ENCODE data around the gene WDR27. TPM values are rescaled to one million over a fixed set of nuclear protein-coding genes. Genes with fewer than 3 reads are reported as not detected.

WDR27 gene
- total and polyA plus RNA-seq, 2 donors from 2014 or later, result 12.3 to 45.0 TPM

- Histone ChIP-seq H3K27ac (ENCODE audit: low read depth in 2 of 2, low read length in 2 of 2) (no peak overlapping the region), H3K9ac (ENCODE audit: low read length in 3 of 3) (no peak overlapping the region), H3K4me1 (ENCODE audit: control insufficient read depth in 2 of 3, insufficient read depth in 2 of 3, low read depth in 1 of 3, low read length in 3 of 3) (no peaks in the 10 kb centered on the region), H3K9me3 (ENCODE audit: control insufficient read depth in 2 of 3, insufficient read depth in 1 of 3, low read length in 3 of 3) (peaks cover 0 to 5% (median 4%) of the 10 kb centered on the region in 3 donors), H3K27me3 (ENCODE audit: control insufficient read depth, insufficient read depth, low read length) (no peaks in the 10 kb centered on the region), H3K4me3 (ENCODE audit: low read length in 3 of 3) (no peak overlapping the region), H3K36me3 (ENCODE audit: control insufficient read depth in 2 of 3, insufficient read depth in 3 of 3, low read length in 3 of 3) (no peaks in the 10 kb centered on the region)
- intact Hi-C loops (cut with DNase I), result no loop called here
- FAIRE-seq (no peak), DNase-seq (no peak)
- TF ChIP-seq CTCF (IDR thresholded peaks at IDR 0.05; ENCODE audit: borderline replicate concordance, extremely low read depth, insufficient read depth), result no peak
Measured at GRCh38 chr6:169415179-169415578, 286.6 kb downstream of the WDR27 start.

- no peak for FAIRE-seq
- Histone ChIP-seq H3K36me3 (ENCODE audit: control insufficient read depth in 2 of 3, insufficient read depth in 3 of 3, low read length in 3 of 3) (no peaks in the 10 kb centered on the region), H3K9me3 (ENCODE audit: control insufficient read depth in 2 of 3, insufficient read depth in 1 of 3, low read length in 3 of 3) (peaks cover 0 to 5% (median 4%) of the 10 kb centered on the region in 3 donors), H3K9ac (ENCODE audit: low read length in 3 of 3) (no peak overlapping the region), H3K4me1 (ENCODE audit: control insufficient read depth in 2 of 3, insufficient read depth in 2 of 3, low read depth in 1 of 3, low read length in 3 of 3) (no peaks in the 10 kb centered on the region), H3K4me3 (ENCODE audit: low read length in 3 of 3) (no peak overlapping the region), H3K27me3 (ENCODE audit: control insufficient read depth, insufficient read depth, low read length) (no peaks in the 10 kb centered on the region), H3K27ac (ENCODE audit: low read depth in 2 of 2, low read length in 2 of 2) (no peak overlapping the region)
- peak in 1 of 5 donors; percentile 9 for DNase-seq
- no peak for TF ChIP-seq CTCF (IDR thresholded peaks at IDR 0.05; ENCODE audit: borderline replicate concordance, extremely low read depth, insufficient read depth)
- intact Hi-C loops (cut with DNase I), result no loop called here
Measured at GRCh38 chr6:169411722-169412121, 290.1 kb downstream of the WDR27 start.

GRCh38 chr6:169411296-169411695, 290.5 kb downstream of the WDR27 start:
- no peak overlapping the region for H3K4me3 ChIP-seq (ENCODE audit: low read length in 3 of 3)

More at GRCh38 chr6:169411296-169411695, 290.5 kb downstream of the WDR27 start:
- FAIRE-seq, result no peak
- intact Hi-C loops (cut with DNase I), result no loop called here
- H3K9ac ChIP-seq (ENCODE audit: low read length in 3 of 3), result no peak overlapping the region
- no peak overlapping the region for H3K27ac ChIP-seq (ENCODE audit: low read depth in 2 of 2, low read length in 2 of 2)
- H3K27me3 ChIP-seq (ENCODE audit: control insufficient read depth, insufficient read depth, low read length), result no peaks in the 10 kb centered on the region
- peak in 1 of 5 donors; percentile 16 for DNase-seq
- no peak for TF ChIP-seq CTCF (IDR thresholded peaks at IDR 0.05; ENCODE audit: borderline replicate concordance, extremely low read depth, insufficient read depth)
- H3K9me3 ChIP-seq (ENCODE audit: control insufficient read depth in 2 of 3, insufficient read depth in 1 of 3, low read length in 3 of 3), result peaks cover 0 to 5% (median 4%) of the 10 kb centered on the region in 3 donors
- no peaks in the 10 kb centered on the region for H3K4me1 ChIP-seq (ENCODE audit: control insufficient read depth in 2 of 3, insufficient read depth in 2 of 3, low read depth in 1 of 3, low read length in 3 of 3)
- H3K36me3 ChIP-seq (ENCODE audit: control insufficient read depth in 2 of 3, insufficient read depth in 3 of 3, low read length in 3 of 3), result no peaks in the 10 kb centered on the region

All from kidney (tissue), 14 donors.